ENCODE data around the gene SCLY.
"Not testable (repeated sequence)": the region's sequence is repeated elsewhere in the genome, so short reads cannot be mapped to it uniquely, and the experiment has no call there.

SCLY gene

GRCh38 chr2:238039151-238039550 is 21.6 kb upstream of the SCLY start:
- DNase-seq (ENCODE audit: insufficient read length, low spot score) = no peak
- no peak for FAIRE-seq

GRCh38 chr2:238039985-238040384 is 20.8 kb upstream of the SCLY start:
- FAIRE-seq (no peak), DNase-seq (ENCODE audit: insufficient read length, low spot score) (no peak)

DNA sequence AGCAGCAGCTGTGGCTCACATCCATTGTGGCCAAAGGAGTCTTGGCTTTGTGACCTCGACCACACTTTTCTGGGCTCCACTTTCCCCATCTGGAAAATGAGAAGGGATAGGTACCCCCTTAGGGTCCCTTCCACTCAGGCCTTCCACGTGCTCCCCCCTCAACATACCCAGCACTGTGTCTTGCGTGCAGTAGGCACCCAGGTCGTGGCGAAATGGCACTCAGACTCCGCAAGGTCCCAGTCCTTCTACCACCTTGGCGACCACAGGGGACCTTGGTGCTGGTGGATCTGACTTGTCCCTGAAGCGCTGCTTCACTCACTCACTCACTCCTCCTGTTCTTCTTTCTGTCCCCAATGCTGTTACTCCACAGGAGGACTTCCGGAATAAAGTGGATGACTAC is 19.9 kb upstream of the SCLY start:
- no peak for FAIRE-seq

GRCh38 chr2:238042090-238042489 is 18.7 kb upstream of the SCLY start:
- FAIRE-seq (no peak), DNase-seq (ENCODE audit: insufficient read length, low spot score) (no peak)

More for the DNA sequence above, 19.9 kb upstream of the SCLY start:
- DNase-seq (ENCODE audit: insufficient read length, low spot score) = no peak

- FAIRE-seq = no peak
- no peak for DNase-seq (ENCODE audit: insufficient read length, low spot score)
These were observed 17.8 kb upstream of the SCLY start for GRCh38 chr2:238042849-238043584.

GRCh38 chr2:238043851-238044250 is 16.9 kb upstream of the SCLY start:
- DNase-seq (ENCODE audit: insufficient read length, low spot score) (no peak), FAIRE-seq (no peak)

DNA sequence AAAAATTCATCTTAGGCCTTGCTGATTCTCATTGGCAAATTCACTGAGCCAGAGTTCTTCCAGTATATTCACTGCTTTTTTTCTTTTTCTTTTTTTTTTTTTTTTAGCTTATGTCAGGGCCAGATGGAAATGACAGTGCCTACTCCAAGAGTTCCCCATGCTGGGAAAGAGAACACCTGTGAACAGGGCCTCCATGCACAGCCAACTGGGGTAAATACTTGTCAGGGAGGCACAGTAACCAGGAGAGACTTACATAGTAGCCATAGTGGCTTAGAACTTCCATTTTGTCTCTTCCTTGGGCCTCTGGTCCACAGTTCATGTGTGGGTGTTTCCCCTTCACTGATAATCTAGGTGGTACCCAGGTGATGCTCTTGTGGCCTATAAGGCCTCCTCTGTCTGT is 15.2 kb upstream of the SCLY start:
- FAIRE-seq = no peak
- DNase-seq (ENCODE audit: insufficient read length, low spot score) = no peak

GRCh38 chr2:238046725-238047270 is 14.0 kb upstream of the SCLY start:
- FAIRE-seq (no peak), DNase-seq (ENCODE audit: insufficient read length, low spot score) (no peak)

- no peak for DNase-seq (ENCODE audit: insufficient read length, low spot score)
- no peak for FAIRE-seq
These were observed 7.5 kb upstream of the SCLY start for GRCh38 chr2:238053191-238053776.

DNA sequence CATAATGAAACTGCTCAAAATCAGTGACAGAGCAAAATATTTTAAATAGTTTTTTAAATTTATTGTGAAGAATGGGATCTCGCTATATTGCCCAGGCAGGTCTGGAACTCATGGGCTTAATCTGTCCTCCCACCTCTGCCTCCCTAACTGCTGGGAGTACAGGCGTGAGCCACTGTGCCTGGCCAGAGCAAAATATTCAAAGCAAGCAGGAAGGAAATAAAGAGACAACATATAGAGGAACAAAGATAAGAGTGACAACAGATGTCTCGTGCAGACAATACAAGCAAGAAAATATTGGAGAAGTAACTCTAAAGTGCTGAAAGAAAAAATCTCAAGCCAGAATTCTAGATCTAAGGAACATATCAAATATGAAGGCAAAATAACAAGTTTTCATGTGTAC is 5.0 kb upstream of the SCLY start:
- FAIRE-seq = no peak
- DNase-seq (ENCODE audit: insufficient read length, low spot score) = no peak

GRCh38 chr2:238057696-238058575 is 2.9 kb upstream of the SCLY start:
- not testable (repeated sequence) for DNase-seq (ENCODE audit: insufficient read length, low spot score)

DNA sequence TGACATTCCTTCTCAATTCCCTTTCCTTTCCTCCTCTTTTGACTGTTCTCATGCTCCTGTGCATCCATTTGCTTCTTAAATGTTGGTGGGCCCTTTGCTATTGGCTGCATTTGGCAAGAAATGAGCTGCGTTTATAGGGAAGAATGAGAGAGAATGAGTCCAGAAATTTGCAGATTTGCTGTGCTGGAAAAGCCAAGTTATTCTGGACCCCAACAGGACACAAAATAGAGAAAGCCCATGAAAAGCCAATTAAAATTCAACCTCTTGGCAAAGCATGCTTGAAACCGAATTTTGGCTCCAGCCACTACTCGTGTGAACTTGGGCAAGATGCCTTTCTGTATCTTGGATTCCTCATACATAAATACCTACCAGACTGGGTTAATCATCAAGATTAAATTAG is 1.3 kb upstream of the SCLY start:
- FAIRE-seq (no peak), DNase-seq (ENCODE audit: insufficient read length, low spot score) (no peak)

More at GRCh38 chr2:238057696-238058575, 2.9 kb upstream of the SCLY start:
- FAIRE-seq = not testable (repeated sequence)

- FAIRE-seq (no peak), DNase-seq (ENCODE audit: insufficient read length, low spot score) (peak; percentile 12)
These were observed 682 bp upstream of the SCLY start for GRCh38 chr2:238060096-238060541.

GRCh38 chr2:238061315-238062202 is 758 bp downstream of the SCLY start:
- FAIRE-seq (no peak), DNase-seq (ENCODE audit: insufficient read length, low spot score) (peak; percentile 51)

GRCh38 chr2:238063414-238064189 is 2.8 kb downstream of the SCLY start:
- FAIRE-seq (no peak), DNase-seq (ENCODE audit: insufficient read length, low spot score) (no peak)

DNA sequence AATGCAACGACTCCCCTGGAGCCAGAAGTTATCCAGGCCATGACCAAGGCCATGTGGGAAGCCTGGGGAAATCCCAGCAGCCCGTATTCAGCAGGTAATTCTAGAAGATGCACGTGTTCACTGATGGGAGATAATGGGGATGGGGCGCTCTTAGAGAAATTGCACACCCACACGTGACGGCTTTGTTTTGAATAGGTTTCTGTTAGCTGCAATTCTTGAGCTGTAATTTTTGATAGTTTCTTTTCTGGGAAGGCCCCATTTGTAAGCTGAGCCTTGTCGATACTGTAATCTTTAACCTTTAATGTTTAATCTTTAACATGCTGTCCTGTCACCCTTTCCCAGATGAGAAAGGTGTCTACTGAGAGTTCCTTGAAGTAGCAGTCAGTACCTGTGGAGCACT is 3.6 kb downstream of the SCLY start:
- FAIRE-seq (no peak), DNase-seq (ENCODE audit: insufficient read length, low spot score) (no peak)

DNA sequence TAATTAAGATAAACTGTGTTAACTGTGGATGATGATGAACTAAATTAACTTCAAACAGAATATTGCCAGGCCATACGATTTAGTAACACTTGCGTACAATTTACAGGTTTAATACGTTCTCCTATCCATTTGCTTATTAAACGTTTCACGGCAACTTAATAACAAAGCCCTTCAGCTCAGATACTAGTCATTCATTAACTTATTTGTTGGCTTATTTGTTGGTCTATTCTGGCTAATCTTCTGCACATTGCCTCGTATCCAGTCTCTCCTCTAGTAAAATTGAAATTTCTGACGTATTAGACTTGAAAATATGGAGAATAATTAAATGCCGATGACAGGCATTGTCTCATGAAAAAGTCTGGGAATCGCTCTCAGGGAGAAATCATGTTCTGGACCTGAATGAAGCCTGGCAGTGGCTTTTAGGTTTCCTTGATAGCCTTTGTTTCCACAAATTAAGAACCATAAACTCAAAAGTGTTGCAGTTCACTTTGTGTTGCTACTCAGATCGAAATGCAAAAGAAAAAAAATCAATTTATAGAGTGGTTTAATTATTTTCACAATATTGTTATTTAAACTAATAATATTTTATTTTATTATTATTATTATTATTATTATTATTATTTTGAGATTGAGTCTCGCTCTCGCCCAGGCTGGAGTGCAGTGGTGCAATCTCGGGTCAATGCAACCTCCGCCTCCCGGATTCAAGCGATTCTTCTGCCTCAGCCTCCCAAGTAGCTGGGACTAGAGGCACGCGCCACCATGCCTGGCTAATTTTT is 4.5 kb downstream of the SCLY start:
- DNase-seq (ENCODE audit: insufficient read length, low spot score) (no peak), FAIRE-seq (no peak)

GRCh38 chr2:238066218-238066617 is 5.4 kb downstream of the SCLY start:
- no peak for DNase-seq (ENCODE audit: insufficient read length, low spot score)
- no peak for FAIRE-seq

GRCh38 chr2:238066718-238067117 is 5.9 kb downstream of the SCLY start:
- DNase-seq (ENCODE audit: insufficient read length, low spot score); FAIRE-seq: not testable (repeated sequence)
